Measurements from ENCODE around the gene CAMTA1.

CAMTA1 gene

DNA sequence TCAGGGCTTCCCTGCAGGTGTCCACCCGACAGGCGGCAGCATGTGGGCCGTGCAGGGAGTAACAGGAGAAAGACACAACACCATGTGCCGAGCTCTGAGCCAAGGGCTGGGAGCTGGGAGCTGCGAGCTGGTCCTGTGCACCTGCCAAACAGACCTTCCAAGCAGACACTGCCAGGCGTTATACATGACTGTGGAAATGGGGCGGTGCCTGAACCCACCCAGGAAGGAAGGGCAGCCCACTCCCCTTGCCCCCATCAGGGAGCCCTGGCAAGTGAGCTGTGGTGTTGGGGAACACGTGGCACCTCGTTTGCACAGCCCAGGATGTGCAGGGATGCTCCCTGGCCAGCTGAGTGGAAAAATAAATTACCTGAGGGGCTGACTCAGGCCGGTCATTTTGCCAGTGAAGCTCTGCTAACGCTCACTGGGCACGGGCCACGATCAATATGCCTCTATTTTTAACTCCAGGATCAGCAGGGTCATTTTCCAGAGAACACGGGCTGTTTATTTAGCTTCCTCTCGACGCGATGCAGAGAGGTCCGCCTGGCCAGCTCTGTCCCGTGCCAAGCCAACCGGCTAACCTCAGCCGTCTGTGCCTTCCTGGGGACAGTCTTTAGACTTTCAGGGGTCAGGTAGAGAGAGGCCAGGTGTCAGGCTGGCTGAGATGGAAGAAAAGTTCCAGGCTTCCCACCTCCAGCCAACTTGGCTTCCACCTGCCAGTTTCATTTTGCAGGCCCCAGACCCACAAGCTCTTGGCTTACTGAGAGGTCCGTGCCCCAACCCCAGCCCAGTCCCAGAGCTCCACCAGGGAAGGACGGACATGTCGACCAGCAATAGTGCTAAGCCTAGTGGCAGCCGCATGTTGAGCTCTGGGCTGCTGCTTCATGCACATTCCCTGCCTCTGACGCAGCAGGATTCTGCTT lies 789.1 kb downstream of the CAMTA1 start:
- DNase-seq = no peak

DNA sequence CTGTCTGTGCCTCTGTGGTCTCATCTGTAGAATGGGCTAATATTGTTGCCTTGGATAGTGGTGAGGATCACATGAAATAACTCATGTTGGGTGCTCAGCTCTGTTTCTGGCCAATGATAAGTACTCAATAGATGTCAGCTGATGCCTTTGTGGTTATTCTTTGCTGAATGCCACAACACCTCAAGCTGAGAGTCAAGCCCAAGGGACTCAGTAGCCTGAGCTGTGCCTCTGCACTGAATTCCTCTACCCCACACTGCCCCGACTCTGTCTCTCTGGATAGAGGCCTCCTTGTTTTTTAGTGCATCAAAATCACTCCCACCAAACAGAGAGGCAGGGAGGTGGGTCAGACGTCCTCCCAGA lies 789.8 kb downstream of the CAMTA1 start:
- no peak for DNase-seq

DNA sequence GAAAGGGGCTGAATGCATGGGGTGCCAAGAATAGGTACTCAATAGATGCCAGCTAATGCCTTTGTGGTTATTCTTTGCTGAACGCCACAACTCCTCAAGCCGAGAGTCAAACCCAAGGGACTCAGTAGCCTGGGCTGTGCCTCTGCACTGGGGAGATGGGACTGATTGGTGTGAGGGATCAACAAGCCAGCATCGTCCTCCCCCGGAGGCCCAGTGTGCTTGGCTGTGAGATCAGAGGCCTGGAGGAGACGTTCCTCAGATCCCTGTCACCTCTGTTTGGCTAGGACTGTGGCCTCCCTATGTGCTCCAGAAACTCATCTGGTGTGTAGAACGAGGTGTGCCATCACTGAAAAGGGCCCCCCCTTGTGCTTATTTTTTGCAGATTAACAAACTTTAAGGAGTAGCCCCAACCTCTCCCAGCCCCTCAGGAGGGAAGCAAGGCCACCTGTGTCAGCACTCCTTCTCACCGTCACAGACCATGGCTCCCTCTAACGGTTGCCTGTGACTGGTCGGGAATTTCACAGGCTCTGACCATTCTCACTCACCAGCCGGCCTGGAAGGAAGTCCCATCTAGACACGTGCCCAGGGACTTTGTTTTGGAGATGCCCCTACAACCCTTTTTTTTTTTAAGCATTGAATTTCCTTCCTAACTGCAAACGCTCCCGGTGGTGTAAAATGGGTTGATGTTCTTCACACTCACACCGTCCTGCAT lies 791.8 kb downstream of the CAMTA1 start:
- no peak for DNase-seq

GRCh38 chr1:7578206-7578605 lies 793.0 kb downstream of the CAMTA1 start:
- DNase-seq = no peak

GRCh38 chr1:7579016-7579415 lies 793.8 kb downstream of the CAMTA1 start:
- DNase-seq = no peak

- no peak for DNase-seq
Measured at GRCh38 chr1:7579831-7580804, 794.9 kb downstream of the CAMTA1 start.

- DNase-seq = no peak
Measured at GRCh38 chr1:7580923-7581753, 795.9 kb downstream of the CAMTA1 start.

DNA sequence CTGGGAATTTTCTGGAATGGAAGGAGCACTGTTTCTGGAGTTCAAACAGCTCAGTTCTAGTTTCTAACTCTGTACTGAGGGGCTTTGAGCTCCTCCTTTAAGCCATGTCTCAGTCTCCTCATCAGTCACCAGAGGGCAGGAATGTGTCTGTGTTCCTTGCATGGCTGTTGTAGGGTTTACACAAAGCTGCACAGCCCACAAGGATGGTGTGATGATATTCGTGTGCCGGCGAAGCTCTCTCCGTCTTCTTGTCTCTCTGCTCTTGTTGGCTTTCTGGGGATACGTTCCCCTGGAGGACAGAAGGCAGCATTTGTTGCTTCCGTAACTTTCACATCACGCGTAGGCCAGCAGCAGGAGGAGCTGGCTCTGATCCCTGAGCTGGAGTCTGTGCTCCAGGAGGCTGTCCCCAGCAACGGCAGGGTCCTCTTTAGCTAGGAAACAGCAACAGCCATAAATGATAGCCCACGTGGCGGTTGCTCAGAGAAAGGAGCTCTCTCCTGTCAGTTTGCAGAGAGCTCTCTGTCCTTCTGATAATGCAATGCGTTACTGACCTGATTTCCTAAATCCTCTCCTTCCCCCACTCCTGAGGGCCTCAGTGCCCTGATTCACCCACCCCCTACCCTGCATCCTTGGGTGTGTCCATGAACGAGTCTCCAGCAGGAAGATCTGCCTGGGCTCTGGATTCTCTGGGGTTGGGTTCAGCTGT lies 796.7 kb downstream of the CAMTA1 start:
- no peak for DNase-seq

DNA sequence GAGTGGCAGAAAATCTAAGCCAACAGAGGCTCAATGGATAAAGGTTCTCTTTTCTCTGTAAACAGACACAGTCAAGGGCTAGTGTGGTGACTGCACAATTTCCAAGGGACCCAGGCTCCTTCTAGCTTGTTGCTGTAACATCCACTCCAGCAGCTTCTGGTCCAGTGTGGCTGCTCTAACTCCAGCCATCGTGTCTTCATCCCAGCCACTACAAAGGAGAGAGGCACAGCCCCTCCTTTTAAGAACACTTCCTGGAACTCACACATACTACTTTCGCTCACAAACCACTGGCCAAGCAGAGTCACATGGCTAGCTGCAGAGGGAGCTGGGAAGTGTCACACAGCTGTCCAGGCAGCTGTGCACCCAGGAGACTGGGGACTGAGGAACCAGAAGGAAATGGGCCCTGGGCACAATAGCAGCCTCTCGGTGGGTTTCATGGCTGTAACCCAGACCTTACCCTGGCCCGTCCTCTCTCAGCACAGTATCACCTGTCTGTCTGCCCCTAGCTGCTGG lies 797.3 kb downstream of the CAMTA1 start:
- DNase-seq = no peak

DNA sequence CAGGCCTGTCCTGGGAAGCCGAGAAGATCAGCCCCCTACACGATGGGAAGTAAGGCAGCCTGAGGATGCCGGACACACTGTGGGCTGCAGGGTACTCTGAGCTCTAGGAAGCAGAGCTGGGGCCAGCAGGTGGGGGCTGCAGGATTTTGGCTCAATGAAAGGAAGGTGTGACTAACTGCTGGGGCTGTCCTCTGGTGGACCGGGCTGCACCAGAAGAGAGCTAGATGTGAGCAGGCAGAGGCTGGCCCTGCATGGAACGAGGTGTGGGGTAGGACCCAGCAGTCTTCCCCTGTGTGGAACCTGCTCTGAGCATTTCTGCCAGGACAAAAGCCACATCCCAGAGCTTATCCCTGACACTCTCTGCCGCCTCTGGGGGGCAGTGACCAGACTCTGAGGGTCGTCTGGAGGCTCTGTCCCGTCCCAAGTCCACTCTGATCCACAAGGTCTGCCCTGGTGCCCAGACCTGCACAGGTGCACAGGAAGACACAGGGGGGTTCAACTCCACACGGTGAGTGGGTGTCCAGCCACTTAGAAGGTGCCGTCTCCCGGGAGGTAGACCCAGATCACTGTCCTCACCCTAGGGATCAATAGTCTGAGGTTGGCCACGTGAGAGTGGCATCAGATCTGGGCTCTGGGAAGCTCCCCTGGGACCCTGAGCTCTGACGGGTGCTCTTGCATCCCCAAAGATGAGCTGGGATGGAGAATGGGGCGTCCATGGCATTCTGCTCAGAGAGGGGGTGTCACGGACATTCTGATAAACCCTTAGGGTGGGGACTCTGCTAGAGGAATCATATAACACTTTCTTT lies 798.2 kb downstream of the CAMTA1 start:
- DNase-seq = no peak

- DNase-seq = no peak
Measured at GRCh38 chr1:7584157-7584556, 798.9 kb downstream of the CAMTA1 start.

DNA sequence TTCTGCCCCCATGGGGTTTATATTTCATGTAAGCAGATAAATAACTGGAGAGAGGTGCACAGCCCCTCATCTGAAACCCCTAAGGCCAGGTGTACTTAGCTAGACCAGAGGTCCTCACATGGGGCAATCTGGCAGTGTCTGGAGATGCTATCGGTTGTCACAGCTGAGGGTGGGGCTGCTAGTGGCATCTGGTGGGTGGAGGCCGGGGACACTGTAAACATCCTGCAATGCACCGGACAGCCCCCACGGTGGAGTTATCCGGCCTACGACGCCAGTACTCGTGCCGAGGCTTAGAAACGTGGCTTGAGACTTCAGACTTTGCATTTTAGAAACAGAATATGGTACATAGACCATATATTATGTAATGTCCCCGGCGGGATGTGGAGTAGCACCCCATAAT lies 799.4 kb downstream of the CAMTA1 start:
- DNase-seq = no peak

DNA sequence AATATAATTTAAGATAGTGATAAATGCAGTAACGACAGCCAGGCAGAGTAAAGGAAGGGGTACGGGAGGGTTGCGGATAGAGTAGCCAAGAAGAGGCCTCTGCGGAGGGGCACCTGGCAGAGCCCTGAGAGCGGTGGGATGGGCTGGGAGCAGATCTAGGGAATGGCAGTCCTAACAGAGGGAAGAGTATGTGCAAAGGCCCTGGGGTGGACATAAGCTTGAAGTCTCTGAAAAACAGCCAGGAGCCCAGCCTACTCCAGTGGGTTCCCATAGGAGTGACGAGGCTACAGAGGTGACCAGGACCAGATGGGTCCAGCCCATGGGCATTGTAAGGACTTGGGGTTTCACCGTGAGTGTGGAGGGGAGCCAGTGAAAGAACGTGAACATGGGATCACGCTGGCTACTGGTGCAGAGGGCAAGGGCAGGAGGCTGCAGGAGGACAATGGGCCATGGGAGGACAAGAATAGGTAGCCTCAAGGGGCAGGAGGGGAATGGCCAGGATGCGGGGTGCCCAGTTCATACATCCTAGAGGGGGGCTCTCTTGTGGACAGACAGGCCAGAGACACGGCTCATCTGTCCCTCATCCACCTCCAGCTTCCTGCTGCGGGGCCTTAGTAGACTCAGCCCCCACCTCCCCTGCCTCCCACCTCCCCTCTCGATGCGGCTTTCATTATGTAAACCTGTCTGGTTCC lies 800.1 kb downstream of the CAMTA1 start:
- no peak for DNase-seq

DNA sequence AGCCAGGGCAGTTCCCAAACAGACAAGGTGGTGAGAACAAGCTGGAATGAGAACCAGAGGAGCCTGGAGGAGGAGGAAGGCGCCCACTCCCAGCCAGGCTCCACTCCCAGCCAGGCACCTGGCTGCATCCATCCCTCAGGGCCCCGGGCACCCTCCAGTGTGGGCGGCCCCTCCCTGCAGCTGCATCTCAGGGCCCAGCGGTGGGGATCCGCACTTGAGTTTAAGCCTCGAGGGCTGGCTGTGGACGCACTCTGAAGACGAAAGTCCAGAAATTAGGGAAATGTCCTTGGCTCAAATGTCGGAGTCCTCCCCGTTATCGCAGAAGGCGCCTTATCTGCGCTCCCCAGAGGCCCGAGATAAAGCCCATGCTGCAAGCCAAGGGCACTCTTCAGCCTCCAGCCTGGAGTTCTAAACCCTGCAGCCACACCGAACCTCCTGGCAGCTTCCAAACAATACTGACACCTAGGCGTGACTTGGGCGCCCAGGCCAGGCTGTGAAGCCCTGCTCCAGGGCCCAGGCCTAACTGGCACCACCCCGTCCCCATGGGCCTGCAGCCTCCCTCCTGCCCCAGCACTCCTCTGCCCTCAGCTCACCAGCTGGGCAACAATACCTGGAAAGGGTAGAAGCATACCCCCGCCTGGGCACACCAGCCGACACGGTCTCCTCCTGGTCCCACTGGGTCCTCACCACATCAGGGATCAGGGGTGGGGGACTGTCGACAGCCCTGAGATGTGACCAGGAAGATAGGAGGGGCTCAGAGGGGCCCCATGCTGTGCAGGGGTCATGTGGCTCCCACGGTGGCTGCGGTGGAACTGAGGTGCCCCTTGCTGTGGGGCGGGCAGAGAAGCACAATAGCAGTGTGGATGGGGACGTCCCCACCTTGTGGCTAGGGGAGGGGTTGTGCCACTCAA lies 801.0 kb downstream of the CAMTA1 start:
- no peak for DNase-seq

GRCh38 chr1:7587108-7587772 lies 802.0 kb downstream of the CAMTA1 start:
- no peak for DNase-seq

GRCh38 chr1:7587773-7588456 lies 802.7 kb downstream of the CAMTA1 start:
- DNase-seq = no peak

DNA sequence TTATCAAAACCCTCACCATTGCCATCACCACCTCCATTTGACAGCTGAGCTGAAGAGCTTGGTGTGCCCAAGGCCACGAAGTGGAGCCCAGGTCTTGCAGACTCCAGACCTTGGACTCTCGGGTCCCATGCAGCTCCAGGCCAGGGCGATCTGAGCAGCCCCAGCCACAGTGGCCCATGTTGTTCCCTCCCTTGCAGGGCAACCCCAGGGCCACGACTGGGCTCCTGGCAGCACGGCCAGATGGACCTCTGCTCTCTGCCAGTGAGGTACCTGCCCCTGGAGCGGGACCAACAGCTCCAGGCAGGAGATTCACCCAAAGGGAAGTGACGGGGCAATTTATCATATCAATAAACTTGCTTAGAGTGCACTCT lies 803.2 kb downstream of the CAMTA1 start:
- DNase-seq = no peak
